ENCODE data around the gene STOML1. TPM values are rescaled to one million over a fixed set of nuclear protein-coding genes. Genes with fewer than 3 reads are reported as not detected.

STOML1 gene
- total RNA-seq, 1 donor from 2014 or later: 16.3 TPM

GRCh38 chr15:73937296-73937695, 54.8 kb downstream of the STOML1 start:
- Histone ChIP-seq H3K9me3 (no peaks in the 10 kb centered on the region), H3K4me3 (no peak overlapping the region), H3K4me1 (peaks cover 21% of the 10 kb centered on the region), H3K27ac (no peak overlapping the region), H3K36me3 (no peaks in the 10 kb centered on the region), H3K27me3 (ENCODE audit: low read depth) (no peaks in the 10 kb centered on the region)
- intact Hi-C loops (cut with DNase I): no loop called here
- DNase-seq (peak; percentile 12), ATAC-seq (no peak)
- no peak for TF ChIP-seq CTCF (IDR thresholded peaks at IDR 0.05)

DNA sequence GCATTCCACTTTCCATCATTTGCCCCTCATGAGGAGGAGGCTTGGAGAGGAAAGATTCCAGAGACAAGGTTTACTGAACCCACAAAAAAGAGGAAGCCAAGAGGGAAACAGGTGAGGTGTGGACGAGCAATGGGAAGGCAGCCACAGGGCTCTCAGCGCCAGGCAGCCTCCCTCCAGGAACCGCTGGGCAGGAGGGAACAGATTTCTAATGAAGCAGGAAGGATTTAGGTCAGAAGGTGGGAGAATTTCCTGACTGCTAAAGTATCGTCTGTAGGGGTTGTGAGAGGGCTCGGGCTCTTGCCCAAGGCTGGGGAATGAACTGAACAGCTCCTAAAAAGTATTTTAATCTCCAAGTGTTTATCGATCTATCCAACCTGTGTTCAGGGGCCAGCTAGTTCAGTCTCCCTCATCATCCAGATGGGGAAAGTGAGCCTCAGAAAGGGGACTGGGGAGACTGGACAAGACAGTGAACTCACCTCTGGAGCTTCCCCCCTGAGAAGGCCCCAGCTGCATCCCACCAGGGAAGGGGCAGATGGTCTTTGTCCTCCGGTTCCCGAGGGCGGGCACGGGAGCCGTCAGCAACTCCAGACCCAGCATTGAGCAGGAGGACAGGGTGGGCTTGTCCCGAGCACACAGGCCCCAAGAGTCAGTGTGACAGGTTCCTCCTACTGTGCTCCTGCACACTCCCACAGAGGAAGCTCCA, 55.4 kb downstream of the STOML1 start:
- peak; percentile 14 for DNase-seq
- Histone ChIP-seq H3K9me3 (no peaks in the 10 kb centered on the region), H3K27ac (no peak overlapping the region), H3K27me3 (ENCODE audit: low read depth) (no peaks in the 10 kb centered on the region), H3K4me1 (peaks cover 21% of the 10 kb centered on the region), H3K4me3 (no peak overlapping the region), H3K36me3 (no peaks in the 10 kb centered on the region)
- intact Hi-C loops (cut with DNase I): no loop called here
- no peak for ATAC-seq
- TF ChIP-seq CTCF (IDR thresholded peaks at IDR 0.05): no peak

- Histone ChIP-seq H3K27ac (no peak overlapping the region), H3K4me1 (peaks cover 21% of the 10 kb centered on the region), H3K36me3 (no peaks in the 10 kb centered on the region), H3K27me3 (ENCODE audit: low read depth) (no peaks in the 10 kb centered on the region), H3K9me3 (no peaks in the 10 kb centered on the region), H3K4me3 (no peak overlapping the region)
- intact Hi-C loops (cut with DNase I): no loop called here
- TF ChIP-seq CTCF (IDR thresholded peaks at IDR 0.05): no peak
- ATAC-seq (no peak), DNase-seq (peak; percentile 36)
Measured at GRCh38 chr15:73936181-73936580, 55.9 kb downstream of the STOML1 start.

- Histone ChIP-seq H3K4me3 (no peak overlapping the region), H3K36me3 (no peaks in the 10 kb centered on the region), H3K4me1 (peaks cover 21% of the 10 kb centered on the region), H3K9me3 (no peaks in the 10 kb centered on the region), H3K27ac (no peak overlapping the region), H3K27me3 (ENCODE audit: low read depth) (no peaks in the 10 kb centered on the region)
- DNase-seq (peak; percentile 24), ATAC-seq (no peak)
- no peak for TF ChIP-seq CTCF (IDR thresholded peaks at IDR 0.05)
- intact Hi-C loops (cut with DNase I): no loop called here
Measured at GRCh38 chr15:73935547-73935946, 56.5 kb downstream of the STOML1 start.

DNA sequence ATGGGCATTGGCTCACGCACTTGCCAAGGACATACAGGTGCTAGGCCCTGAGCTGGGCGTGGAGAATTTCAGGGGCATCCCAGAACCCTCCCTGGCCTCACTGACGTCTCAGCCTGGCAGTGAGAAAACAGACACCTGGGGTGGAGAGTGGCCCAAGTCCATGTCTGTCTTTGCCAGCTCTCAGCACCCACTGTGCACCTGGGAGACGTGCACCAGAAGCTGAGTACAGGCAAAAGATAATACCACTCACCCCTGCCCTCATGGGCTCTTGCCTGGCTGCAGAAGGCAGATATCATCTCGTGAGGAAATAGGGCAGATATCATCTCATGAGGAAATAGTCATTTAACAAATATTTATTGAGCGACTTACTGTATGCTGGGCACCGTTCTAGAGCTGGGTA, 57.8 kb downstream of the STOML1 start:
- no peaks in the 10 kb centered on the region for H3K36me3 ChIP-seq
- H3K27me3 ChIP-seq (ENCODE audit: low read depth): no peaks in the 10 kb centered on the region
- ATAC-seq (no peak), DNase-seq (peak; percentile 32)
- TF ChIP-seq CTCF (IDR thresholded peaks at IDR 0.05): no peak
- H3K27ac ChIP-seq: no peak overlapping the region
- H3K9me3 ChIP-seq: no peaks in the 10 kb centered on the region
- peaks cover 28% of the 10 kb centered on the region for H3K4me1 ChIP-seq
- intact Hi-C loops (cut with DNase I): no loop called here
- H3K4me3 ChIP-seq: no peak overlapping the region

Data from lower lobe of right lung (tissue), 2 donors.